Dedifferentiated amniotic fluid mesenchymal stem cell (primary cell): ENCODE measurements around the gene UGT1A6.
A peak's percentile ranks its signal among the peaks of the same experiment; 100 is the strongest.
"Not testable (repeated sequence)": the region's sequence is repeated elsewhere in the genome, so short reads cannot be mapped to it uniquely, and the experiment has no call there.

ENCODE experiments used
- DNase-seq: peaks from one replicate; pipeline ENCODE4 v3.0.0-alpha.2; 2016; ENCODE audit errors: extremely low spot score

Gene UGT1A6

GRCh38 chr2:233718552-233718951 lies 25.9 kb downstream of the UGT1A6 start, which contains the start of gene UGT1A4:
UGT1A4 (plus strand) TSS chr2:233718736; CDS start chr2:233718821, 85 bp downstream.
- no peak for DNase-seq

GRCh38 chr2:233728723-233729301 lies 36.1 kb downstream of the UGT1A6 start, which contains the start of gene UGT1A3:
UGT1A3 (plus strand) TSS chr2:233729042; CDS start chr2:233729127, 85 bp downstream.
- no peak for DNase-seq

- not testable (repeated sequence) for DNase-seq
Observed at GRCh38 chr2:233736868-233737653, 44.4 kb downstream of the UGT1A6 start.

- DNase-seq: no peak
Observed at GRCh38 chr2:233740870-233741269, 48.2 kb downstream of the UGT1A6 start.

- DNase-seq: no peak
Observed at GRCh38 chr2:233743464-233744259, 51.0 kb downstream of the UGT1A6 start.

GRCh38 chr2:233745073-233745755 lies 52.5 kb downstream of the UGT1A6 start:
- no peak for DNase-seq

GRCh38 chr2:233745838-233746237 lies 53.1 kb downstream of the UGT1A6 start:
- not testable (repeated sequence) for DNase-seq

- DNase-seq: no peak
Observed at GRCh38 chr2:233746475-233747282, 54.0 kb downstream of the UGT1A6 start.

GRCh38 chr2:233747283-233747544 lies 54.5 kb downstream of the UGT1A6 start:
- no peak for DNase-seq

- not testable (repeated sequence) for DNase-seq
Observed at GRCh38 chr2:233750689-233751088, 58.0 kb downstream of the UGT1A6 start.

- DNase-seq: not testable (repeated sequence)
Observed at GRCh38 chr2:233751212-233752009, 58.7 kb downstream of the UGT1A6 start.

- no peak for DNase-seq
Observed at GRCh38 chr2:233754872-233755611, 62.4 kb downstream of the UGT1A6 start.

- DNase-seq: no peak
Observed at GRCh38 chr2:233756429-233757081, 63.9 kb downstream of the UGT1A6 start.

- DNase-seq: no peak
Observed at GRCh38 chr2:233758141-233758540, 65.5 kb downstream of the UGT1A6 start.

GRCh38 chr2:233758849-233759248 lies 66.2 kb downstream of the UGT1A6 start:
- no peak for DNase-seq

GRCh38 chr2:233760043-233760442 lies 67.4 kb downstream of the UGT1A6 start, which contains the start of gene UGT1A1:
UGT1A1 (plus strand) TSS chr2:233760270; CDS start chr2:233760288, 18 bp downstream.
- DNase-seq: no peak

GRCh38 chr2:233761040-233761769 lies 68.5 kb downstream of the UGT1A6 start:
- DNase-seq: no peak

GRCh38 chr2:233764264-233764663 lies 71.6 kb downstream of the UGT1A6 start:
- DNase-seq: peak; percentile 36
